ENCODE measurements around the gene TNC. TPM values are rescaled to one million over a fixed set of nuclear protein-coding genes. Genes with fewer than 3 reads are reported as not detected.

The TNC gene
- polyA plus RNA-seq, 3 donors = 0.02 TPM; not detected in 2

- Histone ChIP-seq H3K9me3 (replicated peaks in 1 of 2; ENCODE audit: control insufficient read depth in 1 of 2, insufficient read depth in 1 of 2, low read length in 2 of 2) (peaks cover 2 to 6% of the 10 kb centered on the region in 2 donors), H2AFZ (ENCODE audit: insufficient read depth, low read depth, low read length, poor library complexity, severe bottlenecking) (no peak overlapping the region), H3K4me2 (replicated peaks; ENCODE audit: extremely low read depth, low read length, poor library complexity, severe bottlenecking) (no peak overlapping the region), H4K20me1 (ENCODE audit: insufficient read depth, low read length) (no peaks in the 10 kb centered on the region), H3K36me3 (replicated peaks in 1 of 2; ENCODE audit: control insufficient read depth in 1 of 2, insufficient read depth in 2 of 2, low read length in 2 of 2) (no peaks in the 10 kb centered on the region), H3K4me1 (ENCODE audit: control insufficient read depth in 1 of 2, insufficient read depth in 2 of 2, low read length in 2 of 2) (no peaks in the 10 kb centered on the region), H3K27ac (ENCODE audit: low read depth in 1 of 2, low read length in 2 of 2) (no peak overlapping the region), H3K27me3 (ENCODE audit: control insufficient read depth in 2 of 2, insufficient read depth in 2 of 2, low read length in 2 of 2) (peaks cover 24 to 25% of the 10 kb centered on the region in 2 donors), H3K79me2 (ENCODE audit: insufficient read depth, low read length) (no peaks in the 10 kb centered on the region), H3K4me3 (replicated peaks in 1 of 3; ENCODE audit: low read depth in 2 of 3, low read length in 3 of 3) (no peak overlapping the region), H3K9ac (ENCODE audit: insufficient read depth, low read length, poor library complexity, severe bottlenecking) (no peak overlapping the region)
- 90% methylated on average over 4 of the region's 5 CpGs for WGBS (ENCODE audit: insufficient coverage)
- peaks cover 13 to 25% (median 17%) of the 10 kb centered on the region in 3 donors for H3K27me3 Mint-ChIP-seq (ENCODE audit: low read depth in 3 of 3)
- intact Hi-C loops (cut with micrococcal nuclease) = no loop called here
- peak overlapping the region in 1 of 2 donors; percentile 20 for H3K4me3 Mint-ChIP-seq
- H3K4me1 Mint-ChIP-seq = no peaks in the 10 kb centered on the region
- H3K36me3 Mint-ChIP-seq = no peaks in the 10 kb centered on the region
- no peak for TF ChIP-seq CTCF (IDR thresholded peaks at IDR 0.05)
- no peak overlapping the region for H3K27ac Mint-ChIP-seq
- no peak for DNase-seq
- H3K9me3 Mint-ChIP-seq = peaks cover 0 to 6% (median 3%) of the 10 kb centered on the region in 7 donors
Observed at GRCh38 chr9:115122937-115123336, 5.0 kb upstream of the TNC start.

GRCh38 chr9:115121181-115121580 lies 3.2 kb upstream of the TNC start:
- H3K36me3 Mint-ChIP-seq = no peaks in the 10 kb centered on the region
- intact Hi-C loops (cut with micrococcal nuclease) = no loop called here
- no peak overlapping the region for H3K4me2 ChIP-seq (replicated peaks; ENCODE audit: extremely low read depth, low read length, poor library complexity, severe bottlenecking)

More at GRCh38 chr9:115121181-115121580, 3.2 kb upstream of the TNC start:
- Mint-ChIP-seq H3K27me3 (ENCODE audit: low read depth in 3 of 3) (peaks cover 30 to 43% (median 31%) of the 10 kb centered on the region in 3 donors), H3K4me1 (peaks cover 1% of the 10 kb centered on the region), H3K27ac (no peak overlapping the region), H3K4me3 (no peak overlapping the region), H3K9me3 (peaks cover 0 to 5% (median 3%) of the 10 kb centered on the region in 7 donors)
- DNase-seq = no peak
- Histone ChIP-seq H3K79me2 (ENCODE audit: insufficient read depth, low read length) (no peaks in the 10 kb centered on the region), H3K36me3 (replicated peaks in 1 of 2; ENCODE audit: control insufficient read depth in 1 of 2, insufficient read depth in 2 of 2, low read length in 2 of 2) (no peaks in the 10 kb centered on the region), H3K9me3 (replicated peaks in 1 of 2; ENCODE audit: control insufficient read depth in 1 of 2, insufficient read depth in 1 of 2, low read length in 2 of 2) (peaks cover 2 to 10% of the 10 kb centered on the region in 2 donors), H4K20me1 (ENCODE audit: insufficient read depth, low read length) (no peaks in the 10 kb centered on the region), H3K4me1 (ENCODE audit: control insufficient read depth in 1 of 2, insufficient read depth in 2 of 2, low read length in 2 of 2) (no peaks in the 10 kb centered on the region), H3K9ac (ENCODE audit: insufficient read depth, low read length, poor library complexity, severe bottlenecking) (no peak overlapping the region), H2AFZ (ENCODE audit: insufficient read depth, low read depth, low read length, poor library complexity, severe bottlenecking) (no peak overlapping the region), H3K27ac (ENCODE audit: low read depth in 1 of 2, low read length in 2 of 2) (no peak overlapping the region), H3K4me3 (replicated peaks in 1 of 3; ENCODE audit: low read depth in 2 of 3, low read length in 3 of 3) (no peak overlapping the region), H3K27me3 (ENCODE audit: control insufficient read depth in 2 of 2, insufficient read depth in 2 of 2, low read length in 2 of 2) (peaks cover 37 to 43% of the 10 kb centered on the region in 2 donors)
- TF ChIP-seq CTCF (IDR thresholded peaks at IDR 0.05) = no peak
